CMK (cell line): ENCODE results near the gene TNFRSF4.
"Not testable (repeated sequence)": the region's sequence is repeated elsewhere in the genome, so short reads cannot be mapped to it uniquely, and the experiment has no call there.

Source experiments
- DNase-seq: peaks from one replicate; pipeline ENCODE4 v3.0.0-alpha.2; 2010; ENCODE audit warnings: low read depth

TNFRSF4 gene

GRCh38 chr1:1202831-1203560, 11.0 kb downstream of the TNFRSF4 start:
- DNase-seq: no peak

- no peak for DNase-seq
These were observed 12.8 kb downstream of the TNFRSF4 start for GRCh38 chr1:1200876-1201810.

- DNase-seq: no peak
These were observed 13.7 kb downstream of the TNFRSF4 start for GRCh38 chr1:1199961-1200875.

- no peak for DNase-seq
These were observed 14.6 kb downstream of the TNFRSF4 start for GRCh38 chr1:1199141-1199960.

GRCh38 chr1:1198423-1199140, 15.4 kb downstream of the TNFRSF4 start:
- no peak for DNase-seq

- DNase-seq: no peak
These were observed 16.2 kb downstream of the TNFRSF4 start for GRCh38 chr1:1197551-1198422.

GRCh38 chr1:1197188-1197500, 16.8 kb downstream of the TNFRSF4 start:
- DNase-seq: no peak

GRCh38 chr1:1196431-1197187, 17.3 kb downstream of the TNFRSF4 start:
- DNase-seq: no peak

GRCh38 chr1:1195726-1196125, 18.2 kb downstream of the TNFRSF4 start:
- not testable (repeated sequence) for DNase-seq

GRCh38 chr1:1194723-1195122, 19.2 kb downstream of the TNFRSF4 start:
- no peak for DNase-seq

GRCh38 chr1:1191734-1192133, 22.2 kb downstream of the TNFRSF4 start:
- no peak for DNase-seq

- DNase-seq: no peak
These were observed 24.8 kb downstream of the TNFRSF4 start for GRCh38 chr1:1189111-1189510.

GRCh38 chr1:1187938-1188337, 26.0 kb downstream of the TNFRSF4 start:
- no peak for DNase-seq

- DNase-seq: no peak
These were observed 28.7 kb downstream of the TNFRSF4 start for GRCh38 chr1:1185101-1185765.

GRCh38 chr1:1183833-1184775, 29.8 kb downstream of the TNFRSF4 start:
- DNase-seq: no peak

GRCh38 chr1:1183221-1183747, 30.7 kb downstream of the TNFRSF4 start:
- no peak for DNase-seq
